Muscle of back (tissue), 11 donors: Measurements from ENCODE around the gene ARHGAP6. TPM values are rescaled to one million over a fixed set of nuclear protein-coding genes. Genes with fewer than 3 reads are reported as not detected.
"Not testable (repeated sequence)": the region's sequence is repeated elsewhere in the genome, so short reads cannot be mapped to it uniquely, and the experiment has no call there.

Experiments
- DNase-seq, 3 donors: peaks; one replicate each; pipeline versions ENCODE4 v3.0.0 to v3.0.0-alpha.2; 2013
- polyA plus RNA-seq, 10 donors: library from polyadenylated mRNA; unstranded; fragments of 120-200 nt; gene quantifications; one replicate each; pipeline ENCODE4 v1.2.1, GENCODE V29; 2013; ENCODE audit not compliant: insufficient read length in 10 of 10

The ARHGAP6 gene
- polyA plus RNA-seq, 10 donors = 7.8 to 12.5 (median 10.1) TPM

GRCh38 chrX:11257711-11258110 lies 408.0 kb downstream of the ARHGAP6 start:
- DNase-seq = no peak

GRCh38 chrX:11257290-11257689 lies 408.4 kb downstream of the ARHGAP6 start:
- no peak for DNase-seq

GRCh38 chrX:11254417-11255109 lies 411.2 kb downstream of the ARHGAP6 start:
- DNase-seq = no peak

GRCh38 chrX:11244636-11245035 lies 421.1 kb downstream of the ARHGAP6 start:
- peak; percentile 35 to 84 (median 65) for DNase-seq

- no peak for DNase-seq
Measured at GRCh38 chrX:11242704-11243103, 423.0 kb downstream of the ARHGAP6 start.

- no peak for DNase-seq
Measured at GRCh38 chrX:11241720-11242119, 424.0 kb downstream of the ARHGAP6 start.

- DNase-seq = no peak
Measured at GRCh38 chrX:11239230-11239629, 426.5 kb downstream of the ARHGAP6 start.

- DNase-seq = not testable (repeated sequence)
Measured at GRCh38 chrX:11235377-11235776, 430.3 kb downstream of the ARHGAP6 start.

GRCh38 chrX:11215191-11215921 lies 450.4 kb downstream of the ARHGAP6 start:
- no peak for DNase-seq

GRCh38 chrX:11214346-11215190 lies 451.2 kb downstream of the ARHGAP6 start:
- no peak for DNase-seq

GRCh38 chrX:11212741-11213140 lies 453.0 kb downstream of the ARHGAP6 start:
- DNase-seq = no peak

GRCh38 chrX:11210415-11210801 lies 455.3 kb downstream of the ARHGAP6 start:
- DNase-seq = peak in 2 of 3 donors; percentile 22 to 52

- DNase-seq = no peak
Measured at GRCh38 chrX:11209798-11210414, 455.8 kb downstream of the ARHGAP6 start.

GRCh38 chrX:11206716-11207115 lies 459.0 kb downstream of the ARHGAP6 start:
- no peak for DNase-seq

- DNase-seq = no peak
Measured at GRCh38 chrX:11205796-11206195, 459.9 kb downstream of the ARHGAP6 start.

GRCh38 chrX:11197671-11198070 lies 468.0 kb downstream of the ARHGAP6 start:
- DNase-seq = no peak

- DNase-seq = peak in 2 of 3 donors; percentile 51 to 80
Measured at GRCh38 chrX:11196476-11196875, 469.2 kb downstream of the ARHGAP6 start.

GRCh38 chrX:11193035-11193469 lies 472.7 kb downstream of the ARHGAP6 start:
- peak in 2 of 3 donors; percentile 20 to 72 for DNase-seq

GRCh38 chrX:11190745-11191510 lies 474.8 kb downstream of the ARHGAP6 start:
- no peak for DNase-seq

GRCh38 chrX:11189097-11189496 lies 476.6 kb downstream of the ARHGAP6 start:
- no peak for DNase-seq

GRCh38 chrX:11188664-11189063 lies 477.1 kb downstream of the ARHGAP6 start:
- DNase-seq = no peak
